CD4-positive, alpha-beta T cell treated with Interleukin-4 for 1 hour (primary cell): ENCODE measurements around the gene UBE2D1.

Experiments used
- DNase-seq, 2 donors: peaks; one replicate each; pipeline ENCODE4 v3.0.0-alpha.2; 2020 to 2022

The UBE2D1 gene

GRCh38 chr10:58341947-58342346, 7.1 kb downstream of the UBE2D1 start:
- DNase-seq, result no peak

DNA sequence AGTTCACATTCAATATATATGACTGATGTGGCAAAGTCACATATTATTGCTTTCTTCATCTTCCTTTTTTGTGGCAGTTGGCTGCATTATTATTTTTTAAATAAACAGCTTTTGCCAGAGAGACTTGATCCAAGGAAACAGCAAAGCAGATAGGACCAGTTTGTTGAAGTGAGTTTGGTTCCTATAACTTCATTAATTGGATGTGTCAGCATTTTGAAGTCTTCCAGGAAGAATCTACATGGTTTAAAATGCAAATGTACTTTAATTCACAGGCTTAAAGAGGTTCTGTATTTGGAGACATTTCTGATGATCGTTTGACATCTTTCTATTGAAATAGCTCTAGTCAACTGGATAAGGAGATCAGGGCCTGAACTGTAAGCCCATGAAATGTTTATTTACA, 13.2 kb downstream of the UBE2D1 start:
- no peak for DNase-seq

- DNase-seq, result no peak
These were observed 13.8 kb downstream of the UBE2D1 start for GRCh38 chr10:58348571-58349033.

- no peak for DNase-seq
These were observed 15.2 kb downstream of the UBE2D1 start for GRCh38 chr10:58350023-58350422.

DNA sequence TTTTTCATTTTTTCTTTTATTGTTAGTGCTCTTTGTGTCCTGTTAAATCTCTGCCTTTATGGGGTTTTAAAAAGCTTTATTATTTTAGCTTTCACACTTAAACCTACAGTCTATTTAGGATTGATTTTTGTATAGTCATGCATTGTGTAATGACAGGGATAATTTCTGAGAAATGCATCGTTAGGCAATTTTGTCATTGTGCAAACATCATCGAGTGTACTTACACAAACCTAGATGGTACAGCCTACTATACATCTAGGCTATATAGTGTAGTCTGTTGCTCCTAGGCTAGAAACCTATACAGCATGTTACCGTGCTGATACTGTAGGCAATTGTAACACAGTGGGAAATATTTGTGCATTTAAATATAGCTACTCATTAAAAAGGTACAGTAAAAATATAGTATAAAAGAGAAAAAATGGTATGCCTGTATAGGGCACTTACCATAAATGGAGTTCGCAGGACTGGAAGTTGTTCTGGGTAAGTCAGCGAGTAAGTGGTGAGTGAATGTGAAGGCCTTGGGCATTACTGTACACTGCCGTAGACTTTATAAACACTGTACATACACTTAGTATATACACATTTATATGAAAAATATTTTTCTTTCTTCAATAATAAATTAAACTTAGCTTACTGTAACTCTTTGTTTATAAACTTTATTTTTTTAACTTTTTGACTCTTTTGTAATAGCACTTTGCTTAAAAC, 16.0 kb downstream of the UBE2D1 start:
- no peak for DNase-seq

DNA sequence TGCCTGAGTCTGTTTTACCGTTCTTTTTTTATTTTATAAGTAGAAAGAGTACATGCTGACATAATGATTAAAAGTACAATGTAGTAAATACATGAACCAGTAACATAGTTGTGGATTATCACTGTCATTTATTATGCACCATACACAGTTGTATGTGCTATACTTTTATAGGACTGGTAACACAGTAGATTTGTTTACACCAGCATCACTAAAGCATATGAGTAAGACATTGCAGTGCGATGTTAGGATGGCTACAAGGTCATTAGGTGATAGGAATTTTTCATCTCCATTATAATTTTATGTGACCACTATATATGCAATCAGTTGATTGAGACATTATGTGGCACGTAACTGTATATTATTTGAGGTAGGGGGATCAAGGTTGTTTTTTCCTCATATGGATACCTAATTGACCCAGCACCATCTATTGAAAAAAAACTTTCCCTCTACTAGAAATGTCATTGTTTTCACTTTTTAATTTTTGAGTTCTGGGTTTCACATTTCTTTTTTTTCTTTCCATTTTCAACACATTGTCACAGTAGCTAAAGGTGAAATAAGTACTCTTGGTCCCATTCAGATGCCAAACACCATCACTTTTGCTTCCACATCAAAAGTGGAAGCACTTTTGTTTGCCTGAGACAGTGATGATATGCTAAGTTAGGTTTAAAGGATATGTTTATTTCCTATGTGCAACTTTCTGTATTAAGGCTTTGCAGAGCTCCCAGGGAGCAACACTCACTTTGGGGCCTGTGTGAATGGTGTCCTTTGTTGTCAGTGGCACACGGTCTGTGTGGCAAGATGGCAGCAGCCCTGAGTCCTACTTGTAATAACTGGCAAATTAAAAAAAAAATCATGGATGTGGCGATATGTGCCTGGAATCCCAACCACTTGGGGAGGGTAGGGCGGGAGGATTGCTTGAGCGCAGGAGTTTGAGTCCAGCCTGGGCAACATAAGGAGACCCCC, 17.1 kb downstream of the UBE2D1 start:
- no peak for DNase-seq

- no peak for DNase-seq
These were observed 18.3 kb downstream of the UBE2D1 start for GRCh38 chr10:58352956-58353610.

DNA sequence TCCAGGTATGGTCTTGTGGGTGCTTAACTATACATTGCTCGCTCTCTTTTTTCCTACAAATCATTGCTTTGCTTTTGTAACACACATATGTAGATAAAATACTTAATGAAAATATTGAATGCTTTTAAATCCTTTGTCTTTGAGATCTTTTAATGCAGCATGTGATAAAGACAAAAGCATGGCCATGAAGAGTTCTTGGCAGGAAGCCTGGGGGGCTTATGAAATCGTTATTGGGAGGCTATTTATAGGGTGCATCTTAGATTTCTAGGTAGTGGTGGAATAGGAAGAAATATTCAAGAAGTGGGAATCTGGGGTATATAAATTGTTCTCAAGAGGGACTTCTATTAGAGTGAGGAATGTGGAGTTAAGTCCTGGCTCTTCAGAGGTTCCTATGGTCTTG, 21.9 kb downstream of the UBE2D1 start:
- no peak for DNase-seq

DNA sequence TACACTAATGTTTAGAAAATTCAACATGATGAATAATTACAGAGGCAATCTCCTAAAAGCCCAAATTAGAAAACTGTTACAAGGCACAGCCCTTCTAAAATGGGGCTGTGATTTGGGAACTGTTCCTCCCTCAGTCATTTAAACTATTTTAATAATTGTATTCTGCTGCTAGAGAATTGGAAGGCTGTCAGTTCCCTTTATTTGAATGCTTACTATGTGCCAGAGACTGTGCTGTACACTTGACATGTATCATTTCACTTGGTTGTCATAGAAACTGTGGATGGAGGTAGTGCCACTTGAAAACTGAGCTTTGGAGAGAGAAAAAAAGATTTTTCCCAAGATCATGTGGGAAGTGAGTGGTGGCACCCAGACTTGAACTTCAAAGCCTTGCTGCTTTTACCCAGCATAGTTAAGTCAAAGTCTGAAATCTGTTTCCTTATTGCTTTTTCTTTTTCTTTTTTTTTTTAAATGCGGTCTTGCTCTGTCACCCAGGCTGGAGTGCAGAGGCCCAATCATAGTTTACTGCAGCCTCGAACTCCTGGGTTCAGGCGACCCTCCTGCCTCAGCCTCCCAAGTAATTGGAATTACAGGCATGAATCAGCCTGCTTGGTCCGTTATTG, 23.6 kb downstream of the UBE2D1 start:
- no peak for DNase-seq

DNA sequence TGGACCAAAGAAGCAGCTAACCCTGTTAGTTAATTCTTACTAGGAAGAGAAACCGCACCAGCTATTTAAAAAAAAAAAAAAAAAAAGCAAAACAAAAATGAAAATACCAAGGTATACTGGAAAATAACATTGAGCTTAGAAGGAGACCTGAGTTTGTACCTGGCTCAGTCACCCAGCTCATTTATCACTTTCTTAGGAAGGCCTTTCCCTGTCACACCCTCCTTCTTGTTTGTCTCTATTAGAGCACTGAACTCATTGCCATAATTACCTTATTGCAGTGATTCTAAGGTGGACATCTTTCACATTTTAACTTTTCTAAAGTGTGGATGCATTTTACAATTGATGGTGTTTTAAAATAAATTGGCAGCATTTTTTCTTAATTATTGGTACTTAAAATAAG, 24.1 kb downstream of the UBE2D1 start:
- DNase-seq, result no peak

- DNase-seq, result no peak
These were observed 24.7 kb downstream of the UBE2D1 start for GRCh38 chr10:58359541-58359940.

DNA sequence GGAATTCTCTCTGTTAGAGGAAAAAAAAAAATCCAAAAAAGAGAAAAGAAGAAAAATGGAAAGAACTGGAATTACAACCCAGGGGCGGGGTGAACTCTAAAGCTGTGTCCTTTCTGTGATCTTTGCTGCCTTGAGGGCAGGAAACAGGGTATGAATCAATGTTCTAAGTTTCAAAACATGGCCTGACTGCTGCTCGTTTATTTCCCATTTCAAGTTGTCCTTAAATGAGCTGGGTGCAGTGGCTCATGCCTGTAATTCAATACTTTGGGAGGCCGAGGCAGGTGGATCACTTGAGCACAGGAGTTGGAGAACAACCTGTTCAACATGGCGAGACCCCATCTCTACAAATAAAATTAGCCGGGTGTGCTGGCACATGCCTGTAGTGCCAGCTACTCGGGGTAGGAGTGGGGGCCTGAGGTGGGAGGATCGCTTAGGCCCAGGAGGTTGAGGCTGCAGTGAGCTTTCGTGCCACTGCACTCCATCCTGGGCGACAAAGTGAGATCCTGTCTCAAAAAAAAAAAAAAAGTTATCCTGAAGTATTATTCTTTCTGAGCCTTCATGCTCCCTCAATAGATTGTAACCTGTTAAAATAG, 25.7 kb downstream of the UBE2D1 start:
- DNase-seq, result no peak

DNA sequence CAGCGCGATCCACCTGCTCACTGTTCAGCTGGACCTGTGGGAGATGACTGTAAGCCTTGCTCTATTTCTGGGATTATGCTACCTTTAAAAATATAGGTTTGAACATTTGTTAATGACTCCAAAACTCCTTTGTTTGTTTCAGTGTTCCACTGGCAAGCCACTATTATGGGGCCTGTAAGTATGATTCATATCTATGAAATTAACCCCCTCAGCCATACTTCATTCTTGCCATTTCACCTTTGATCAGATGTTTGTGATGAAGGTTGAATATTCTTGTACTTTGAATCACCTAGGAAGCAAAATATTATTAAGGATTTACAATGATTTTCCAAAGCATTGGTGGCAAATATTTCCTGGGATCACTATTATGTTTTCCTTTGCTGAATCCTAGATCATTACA, 26.5 kb downstream of the UBE2D1 start:
- DNase-seq, result no peak

GRCh38 chr10:58362027-58362789, 27.4 kb downstream of the UBE2D1 start:
- DNase-seq, result no peak

GRCh38 chr10:58367069-58367468, 32.3 kb downstream of the UBE2D1 start:
- no peak for DNase-seq

- no peak for DNase-seq
These were observed 36.7 kb downstream of the UBE2D1 start for GRCh38 chr10:58371473-58371872.

- DNase-seq, result no peak
These were observed 38.0 kb downstream of the UBE2D1 start for GRCh38 chr10:58372607-58373441.

DNA sequence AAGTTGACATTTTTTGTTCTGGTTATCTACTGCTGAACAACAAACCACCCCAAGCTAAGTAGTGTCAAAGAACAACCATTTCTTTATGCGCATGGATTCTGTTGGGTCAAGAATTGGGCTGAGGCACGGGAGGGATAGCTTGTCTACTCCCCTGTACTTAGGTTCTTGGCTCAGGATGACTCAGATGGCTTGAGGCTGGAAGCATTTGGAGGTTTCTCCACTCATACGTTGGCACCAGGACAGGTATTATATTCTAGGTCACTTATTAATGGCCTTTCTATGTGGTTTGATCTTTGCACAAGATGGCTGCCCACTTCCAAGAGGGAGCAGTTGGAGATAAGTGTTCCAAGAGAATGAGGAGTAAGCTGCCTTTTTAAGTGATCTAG, 38.6 kb downstream of the UBE2D1 start:
- DNase-seq, result no peak

GRCh38 chr10:58382489-58382995, 47.7 kb downstream of the UBE2D1 start:
- DNase-seq, result no peak

DNA sequence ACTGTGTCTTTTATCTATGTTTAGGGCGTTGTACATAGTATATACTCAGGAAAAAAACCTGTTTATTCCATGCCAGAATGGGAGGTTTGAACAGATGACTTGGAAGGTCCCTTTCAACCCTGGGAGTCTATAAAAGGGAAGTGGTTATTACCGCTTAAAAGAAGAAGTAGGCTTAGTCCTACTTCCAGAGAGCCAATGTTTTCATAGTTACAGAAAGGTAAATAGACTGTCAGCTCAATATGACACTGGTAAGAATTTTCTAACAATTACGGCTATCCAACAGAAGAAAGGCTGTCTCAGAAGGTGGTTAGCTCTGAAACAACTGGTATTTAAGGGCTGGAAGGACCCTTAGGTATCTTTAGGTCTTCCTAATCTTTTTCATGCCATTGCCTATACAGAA, 49.3 kb downstream of the UBE2D1 start:
- DNase-seq, result peak; percentile 18 to 63

GRCh38 chr10:58384544-58384998, 49.8 kb downstream of the UBE2D1 start:
- no peak for DNase-seq
